MM.1S (cell line): ENCODE data around the gene HSPB3.
"Not testable (repeated sequence)": the region's sequence is repeated elsewhere in the genome, so short reads cannot be mapped to it uniquely, and the experiment has no call there.

Experiments used
- DNase-seq: peaks from one replicate; pipeline ENCODE4 v3.0.0-alpha.2; 2015
- H2AFZ ChIP-seq: fragments of 300-600 bp; sonication (generic); 2 replicates; pipeline ENCODE4 v1.6.0; 2016; ENCODE audit warnings: antibody characterized with exemption, low read length
- H3F3A ChIP-seq: fragments of 300-600 bp; sonication (generic); 2 replicates; pipeline ENCODE4 v1.6.1; 2016; ENCODE audit warnings: mild to moderate bottlenecking, antibody characterized with exemption, low read length, moderate library complexity, mixed read lengths; ENCODE audit not compliant: insufficient read depth
- H3K27ac ChIP-seq: fragments of 300-600 bp; sonication (generic); 2 replicates; pipeline ENCODE4 v1.5.1; 2016; ENCODE audit warnings: mild to moderate bottlenecking, low read length
- H3K27me3 ChIP-seq: fragments of 300-600 bp; sonication (generic); replicated peaks from 2 replicates; pipeline ENCODE4 v1.6.0; 2016; ENCODE audit warnings: low read length; ENCODE audit not compliant: insufficient read depth
- H3K36me3 ChIP-seq: fragments of 300-600 bp; sonication (generic); replicated peaks from 2 replicates; pipeline ENCODE4 v1.6.1; 2016; ENCODE audit warnings: mild to moderate bottlenecking, low read length, mixed read lengths; ENCODE audit not compliant: insufficient read depth
- H3K4me1 ChIP-seq: fragments of 300-600 bp; sonication (generic); 2 replicates; pipeline ENCODE4 v1.6.1; 2016; ENCODE audit warnings: low read length, mixed read lengths
- H3K4me2 ChIP-seq: fragments of 300-600 bp; sonication (generic); 2 replicates; pipeline ENCODE4 v1.6.0; 2016; ENCODE audit warnings: low read depth, low read length
- H3K4me3 ChIP-seq: fragments of 300-600 bp; sonication (generic); 2 replicates; pipeline ENCODE4 v1.5.1; 2016; ENCODE audit warnings: low read length, mixed read lengths
- H3K79me2 ChIP-seq: fragments of 300-600 bp; sonication (generic); 2 replicates; pipeline ENCODE4 v1.6.1; 2016; ENCODE audit warnings: mixed run types, low read length, mixed read lengths
- H3K9ac ChIP-seq: fragments of 300-600 bp; sonication (generic); 2 replicates; pipeline ENCODE4 v1.6.1; 2016; ENCODE audit warnings: low read length, mixed read lengths
- H3K9me2 ChIP-seq: fragments of 300-600 bp; sonication (generic); replicated peaks from 2 replicates; pipeline ENCODE4 v1.6.1; 2016; ENCODE audit warnings: mild to moderate bottlenecking, low read length, mixed read lengths; ENCODE audit not compliant: insufficient read depth
- H3K9me3 ChIP-seq: fragments of 300-600 bp; sonication (generic); replicated peaks from 2 replicates; pipeline ENCODE4 v1.6.1; 2016; ENCODE audit warnings: mild to moderate bottlenecking, low read length, mixed read lengths; ENCODE audit not compliant: insufficient read depth
- H4K20me1 ChIP-seq: fragments of 300-600 bp; sonication (generic); 2 replicates; pipeline ENCODE4 v1.6.1; 2016; ENCODE audit warnings: mild to moderate bottlenecking, low read length, moderate library complexity, mixed read lengths; ENCODE audit not compliant: insufficient read depth
- EZH2 ChIP-seq: fragments of 300-600 bp; sonication (generic); optimal IDR thresholded peaks from 2 replicates; pipeline ENCODE3; 2017; ENCODE audit warnings: low read depth, mild to moderate bottlenecking, antibody characterized with exemption, low read length, mixed read lengths
- EZH2phosphoT487 ChIP-seq: fragments of 300-600 bp; sonication (generic); IDR thresholded peaks from 2 replicates; pipeline ENCODE4 v1.6.1; 2018; ENCODE audit warnings: antibody characterized with exemption, low read length
- TF ChIP-seq, protein P1 (sequence below): fragments of 300-600 bp; sonication (generic); IDR thresholded peaks from 2 replicates; pipeline ENCODE4 v1.5.1; 2016; ENCODE audit warnings: antibody characterized with exemption, low read length, mixed read lengths

Gene HSPB3

DNA sequence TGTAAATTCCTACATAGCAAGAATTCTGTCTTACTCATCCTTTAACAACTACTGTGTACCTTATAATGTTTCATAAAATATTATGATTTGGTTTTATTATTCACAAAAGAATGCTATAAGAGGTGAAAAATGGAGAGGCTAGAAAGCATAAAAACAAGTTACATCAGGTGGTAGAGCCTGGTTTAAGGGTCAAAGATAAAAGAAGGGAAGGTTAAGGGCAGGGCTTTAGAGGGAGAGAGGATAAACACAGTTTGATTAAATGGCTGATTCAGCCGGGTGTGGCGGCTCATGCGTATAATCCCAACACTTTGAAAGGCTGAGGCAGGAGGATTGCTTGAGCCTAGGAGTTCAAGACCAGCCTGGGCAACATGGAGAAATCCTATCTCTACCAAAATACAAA, 40.4 kb upstream of the HSPB3 start:
- TF ChIP-seq EZH2: no peak
- no peak for TF ChIP-seq EZH2phosphoT487
- TF ChIP-seq, protein P1, sequence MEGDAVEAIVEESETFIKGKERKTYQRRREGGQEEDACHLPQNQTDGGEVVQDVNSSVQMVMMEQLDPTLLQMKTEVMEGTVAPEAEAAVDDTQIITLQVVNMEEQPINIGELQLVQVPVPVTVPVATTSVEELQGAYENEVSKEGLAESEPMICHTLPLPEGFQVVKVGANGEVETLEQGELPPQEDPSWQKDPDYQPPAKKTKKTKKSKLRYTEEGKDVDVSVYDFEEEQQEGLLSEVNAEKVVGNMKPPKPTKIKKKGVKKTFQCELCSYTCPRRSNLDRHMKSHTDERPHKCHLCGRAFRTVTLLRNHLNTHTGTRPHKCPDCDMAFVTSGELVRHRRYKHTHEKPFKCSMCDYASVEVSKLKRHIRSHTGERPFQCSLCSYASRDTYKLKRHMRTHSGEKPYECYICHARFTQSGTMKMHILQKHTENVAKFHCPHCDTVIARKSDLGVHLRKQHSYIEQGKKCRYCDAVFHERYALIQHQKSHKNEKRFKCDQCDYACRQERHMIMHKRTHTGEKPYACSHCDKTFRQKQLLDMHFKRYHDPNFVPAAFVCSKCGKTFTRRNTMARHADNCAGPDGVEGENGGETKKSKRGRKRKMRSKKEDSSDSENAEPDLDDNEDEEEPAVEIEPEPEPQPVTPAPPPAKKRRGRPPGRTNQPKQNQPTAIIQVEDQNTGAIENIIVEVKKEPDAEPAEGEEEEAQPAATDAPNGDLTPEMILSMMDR: no peak
- no peak overlapping the region for H3K27ac ChIP-seq

DNA sequence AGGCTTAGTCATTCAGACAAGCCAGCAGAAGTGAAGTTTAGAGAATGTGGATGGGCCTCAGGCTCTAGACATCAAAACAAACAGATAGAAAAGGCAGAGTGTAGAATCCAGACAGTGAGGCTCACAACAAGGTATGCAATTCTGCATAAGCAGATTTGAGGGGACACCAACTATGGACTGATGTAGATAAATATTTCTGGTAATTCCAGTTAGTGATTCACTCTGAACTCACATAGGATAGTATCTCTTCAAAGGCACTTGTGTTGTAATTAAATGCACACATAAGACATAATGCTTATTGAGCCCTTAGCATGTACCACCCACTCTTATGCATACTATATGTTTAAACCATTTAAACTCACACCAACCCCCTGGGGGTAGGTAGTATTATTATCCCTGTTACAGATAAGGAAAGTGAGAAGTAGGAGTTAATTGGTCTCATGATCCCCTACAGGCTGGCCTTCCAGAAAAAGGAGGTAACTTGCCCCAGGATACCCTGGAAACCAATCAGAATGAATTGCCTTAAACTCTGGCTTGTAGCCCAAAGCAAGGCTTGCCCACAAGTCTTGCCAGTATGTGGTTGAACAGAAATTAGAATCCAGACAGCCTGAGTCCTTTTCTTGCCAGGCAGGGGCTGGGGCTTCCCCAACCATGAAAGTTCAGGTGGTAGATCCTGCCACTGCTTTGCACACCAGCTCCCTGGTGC, 39.5 kb upstream of the HSPB3 start:
- H3K79me2 ChIP-seq: no peaks in the 10 kb centered on the region
- H3K27me3 ChIP-seq: no peaks in the 10 kb centered on the region
- H3K9me2 ChIP-seq: no peaks in the 10 kb centered on the region
- H3F3A ChIP-seq: no peaks in the 10 kb centered on the region
- H3K9me3 ChIP-seq: no peaks in the 10 kb centered on the region
- no peak overlapping the region for H3K9ac ChIP-seq
- peak; percentile 42 for DNase-seq
- no peaks in the 10 kb centered on the region for H4K20me1 ChIP-seq
- no peaks in the 10 kb centered on the region for H3K36me3 ChIP-seq
- TF ChIP-seq EZH2 (no peak), EZH2phosphoT487 (no peak)
- TF ChIP-seq, protein P1: no peak
- H3K4me1 ChIP-seq: peaks cover 6% of the 10 kb centered on the region; the same call in 1 of the 2 replicates
- no peak overlapping the region for H3K27ac ChIP-seq
- H3K4me3 ChIP-seq: no peak overlapping the region
- no peak overlapping the region for H2AFZ ChIP-seq
- no peak overlapping the region for H3K4me2 ChIP-seq

More for the DNA sequence above, 40.4 kb upstream of the HSPB3 start:
- H3K9ac ChIP-seq: no peak overlapping the region
- H3K9me2 ChIP-seq: no peaks in the 10 kb centered on the region
- H2AFZ ChIP-seq: no peak overlapping the region
- H3K4me2 ChIP-seq: no peak overlapping the region
- H3F3A ChIP-seq: no peaks in the 10 kb centered on the region
- no peak overlapping the region for H3K4me3 ChIP-seq
- no peaks in the 10 kb centered on the region for H4K20me1 ChIP-seq
- no peaks in the 10 kb centered on the region for H3K79me2 ChIP-seq
- peaks cover 6% of the 10 kb centered on the region; the same call in 1 of the 2 replicates for H3K4me1 ChIP-seq
- no peaks in the 10 kb centered on the region for H3K36me3 ChIP-seq
- no peaks in the 10 kb centered on the region for H3K27me3 ChIP-seq
- no peaks in the 10 kb centered on the region for H3K9me3 ChIP-seq
- no peak for DNase-seq

DNA sequence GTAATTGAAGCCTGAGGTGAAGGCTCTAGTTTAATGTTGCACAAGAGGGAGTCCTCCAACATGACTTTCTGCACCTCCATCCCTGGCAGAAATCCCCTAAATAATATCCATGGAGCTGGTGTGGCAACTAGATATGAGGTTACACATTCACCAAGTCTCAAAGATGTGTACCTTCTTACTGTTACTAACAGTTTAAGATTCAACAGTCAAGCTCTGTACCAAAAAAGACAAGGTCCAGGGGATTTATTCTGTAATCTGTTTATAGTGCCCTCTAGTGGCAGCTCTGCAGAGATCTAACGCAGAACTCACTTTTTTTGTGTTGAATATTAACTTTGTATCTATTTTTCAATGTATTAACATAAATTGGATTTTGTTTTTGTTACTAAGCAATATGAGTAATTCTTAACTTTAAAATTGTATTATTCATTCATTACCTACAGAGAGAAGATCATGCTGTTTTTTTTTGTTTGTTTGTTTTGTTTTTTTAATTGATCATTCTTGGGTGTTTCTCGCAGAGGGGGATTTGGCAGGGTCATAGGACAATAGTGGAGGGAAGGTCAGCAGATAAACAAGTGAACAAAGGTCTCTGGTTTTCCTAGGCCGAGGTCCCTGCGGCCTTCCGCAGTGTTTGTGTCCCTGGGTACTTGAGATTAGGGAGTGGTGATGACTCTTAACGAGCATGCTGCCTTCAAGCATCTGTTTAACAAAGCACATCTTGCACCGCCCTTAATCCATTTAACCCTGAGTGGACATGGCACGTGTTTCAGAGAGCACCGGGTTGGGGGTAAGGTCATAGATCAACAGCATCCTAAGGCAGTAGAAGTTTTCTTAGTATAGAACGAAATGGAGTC, 35.7 kb upstream of the HSPB3 start:
- H3K27me3 ChIP-seq, H3F3A ChIP-seq, H3K36me3 ChIP-seq, H3K27ac ChIP-seq, H3K4me3 ChIP-seq, H3K9ac ChIP-seq, H2AFZ ChIP-seq, H3K4me2 ChIP-seq, H3K9me3 ChIP-seq, H3K4me1 ChIP-seq, H3K79me2 ChIP-seq, H4K20me1 ChIP-seq, H3K9me2 ChIP-seq: not testable (repeated sequence)
- peak; percentile 62 for DNase-seq
- TF ChIP-seq, protein P1: peak; percentile 80

DNA sequence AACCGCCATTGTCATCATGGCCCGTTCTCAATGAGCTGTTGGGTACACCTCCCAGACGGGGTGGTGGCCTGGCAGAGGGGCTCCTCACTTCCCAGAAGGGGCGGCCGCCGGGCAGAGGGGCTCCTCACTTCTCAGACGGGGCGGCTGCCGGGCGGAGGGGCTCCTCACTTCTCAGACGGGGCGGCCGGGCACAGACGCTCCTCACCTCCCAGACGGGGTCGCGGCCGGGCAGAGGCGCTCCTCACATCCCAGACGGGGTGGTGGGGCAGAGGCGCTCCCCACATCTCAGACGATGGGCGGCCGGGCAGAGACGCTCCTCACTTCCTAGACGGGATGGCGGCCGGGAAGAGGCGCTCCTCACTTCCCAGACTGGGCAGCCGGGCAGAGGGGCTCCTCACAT, 35.0 kb upstream of the HSPB3 start:
- H3K9me2 ChIP-seq, H3K27ac ChIP-seq, H3K9ac ChIP-seq, H4K20me1 ChIP-seq, H3K79me2 ChIP-seq, DNase-seq, H2AFZ ChIP-seq, H3K36me3 ChIP-seq, H3K4me2 ChIP-seq, H3F3A ChIP-seq, H3K9me3 ChIP-seq, H3K27me3 ChIP-seq, H3K4me1 ChIP-seq, H3K4me3 ChIP-seq: not testable (repeated sequence)
